ENCODE results near the gene PLCL1. TPM values are rescaled to one million over a fixed set of nuclear protein-coding genes. Genes with fewer than 3 reads are reported as not detected.

The PLCL1 gene
- total RNA-seq, 1 experiment from 2014 or later, result 0.07 TPM

DNA sequence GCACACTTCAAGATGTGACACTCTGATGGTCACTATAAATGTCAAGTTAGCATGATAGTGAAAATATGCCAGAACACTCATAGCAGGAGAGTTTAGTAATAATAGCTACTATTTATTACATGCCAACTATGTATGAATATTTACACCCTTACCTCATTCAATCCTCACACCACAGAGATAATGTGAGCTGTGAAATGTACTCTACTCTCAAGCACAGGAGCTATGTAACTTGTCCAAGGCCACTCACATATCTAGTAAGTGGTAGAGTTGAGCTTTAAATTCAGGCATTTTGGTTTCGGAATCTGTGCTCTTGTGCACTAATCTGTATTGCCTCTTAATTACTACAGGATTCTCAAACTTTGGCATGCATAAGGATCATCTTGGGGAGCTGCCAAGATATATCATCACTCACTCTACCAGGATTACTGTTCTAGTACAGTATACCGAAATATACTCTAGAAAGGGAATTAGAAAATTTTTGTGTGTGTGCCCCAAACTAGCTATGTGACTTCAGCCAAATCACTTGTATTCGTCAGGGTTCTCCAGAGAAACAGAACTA lies 154.3 kb downstream of the PLCL1 start:
- Mint-ChIP-seq H3K27me3 (ENCODE audit: unreplicated experiment) (no peaks in the 10 kb centered on the region), H3K4me3 (ENCODE audit: low read depth, unreplicated experiment) (no peak overlapping the region), H3K27ac (ENCODE audit: unreplicated experiment) (no peak overlapping the region), H3K36me3 (ENCODE audit: insufficient read depth, unreplicated experiment) (no peaks in the 10 kb centered on the region), H3K9me3 (ENCODE audit: low read depth, unreplicated experiment) (no peaks in the 10 kb centered on the region), H3K4me1 (ENCODE audit: low read depth, unreplicated experiment) (no peaks in the 10 kb centered on the region)
- TF ChIP-seq, protein P1, sequence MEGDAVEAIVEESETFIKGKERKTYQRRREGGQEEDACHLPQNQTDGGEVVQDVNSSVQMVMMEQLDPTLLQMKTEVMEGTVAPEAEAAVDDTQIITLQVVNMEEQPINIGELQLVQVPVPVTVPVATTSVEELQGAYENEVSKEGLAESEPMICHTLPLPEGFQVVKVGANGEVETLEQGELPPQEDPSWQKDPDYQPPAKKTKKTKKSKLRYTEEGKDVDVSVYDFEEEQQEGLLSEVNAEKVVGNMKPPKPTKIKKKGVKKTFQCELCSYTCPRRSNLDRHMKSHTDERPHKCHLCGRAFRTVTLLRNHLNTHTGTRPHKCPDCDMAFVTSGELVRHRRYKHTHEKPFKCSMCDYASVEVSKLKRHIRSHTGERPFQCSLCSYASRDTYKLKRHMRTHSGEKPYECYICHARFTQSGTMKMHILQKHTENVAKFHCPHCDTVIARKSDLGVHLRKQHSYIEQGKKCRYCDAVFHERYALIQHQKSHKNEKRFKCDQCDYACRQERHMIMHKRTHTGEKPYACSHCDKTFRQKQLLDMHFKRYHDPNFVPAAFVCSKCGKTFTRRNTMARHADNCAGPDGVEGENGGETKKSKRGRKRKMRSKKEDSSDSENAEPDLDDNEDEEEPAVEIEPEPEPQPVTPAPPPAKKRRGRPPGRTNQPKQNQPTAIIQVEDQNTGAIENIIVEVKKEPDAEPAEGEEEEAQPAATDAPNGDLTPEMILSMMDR (IDR thresholded peaks at IDR 0.05; ENCODE audit: unreplicated experiment), result no peak
- no peak for DNase-seq
- no TSS peak for BruUV-seq (replicated peaks)
- intact Hi-C loops (cut with micrococcal nuclease; ENCODE audit: unreplicated experiment), result no loop called here
- CTCF ChIA-PET, result interaction anchor here (0.8 kb wide), 1 partner anchor 12 kb away, joined by 3 read pairs; no protein-coding TSS in a partner anchor

DNA sequence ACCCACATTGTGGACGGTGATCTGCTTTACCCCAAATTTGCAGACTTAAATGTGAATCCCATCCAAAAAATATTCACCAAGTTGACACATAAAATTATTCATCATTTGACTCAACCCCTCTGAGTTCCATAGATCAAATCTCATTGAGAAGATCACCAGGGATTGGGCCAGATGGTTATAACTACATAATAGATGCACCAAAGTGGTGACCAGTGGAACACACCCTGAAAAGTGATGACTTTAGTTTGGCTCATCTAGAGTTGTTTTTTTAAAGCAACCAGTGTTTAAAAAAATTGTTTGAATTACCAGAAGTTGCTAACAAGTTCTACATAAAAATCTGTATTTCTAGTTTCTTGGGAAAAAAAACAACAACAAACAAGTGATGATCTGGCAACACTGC lies 155.0 kb downstream of the PLCL1 start:
- intact Hi-C loops (cut with micrococcal nuclease; ENCODE audit: unreplicated experiment), result no loop called here

DNA sequence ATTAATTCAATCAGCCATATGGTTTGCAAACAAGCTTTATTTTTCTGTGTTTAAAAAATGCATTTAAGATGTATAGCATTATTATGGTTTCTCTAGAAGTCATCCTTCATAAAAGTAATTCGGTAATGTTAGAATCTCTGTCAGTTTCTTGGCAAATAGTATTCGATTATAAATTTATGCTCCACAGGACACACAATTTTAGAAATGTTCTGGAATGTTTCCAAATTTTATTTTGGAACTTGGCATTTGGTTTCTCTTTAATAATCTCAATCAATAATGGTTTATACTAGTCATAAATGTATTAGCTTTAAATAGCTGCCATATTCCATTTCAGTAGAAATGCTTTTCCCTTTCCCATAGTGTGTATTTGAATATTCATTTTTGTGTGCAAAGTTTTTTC lies 156.4 kb downstream of the PLCL1 start:
- no TSS peak for BruUV-seq (replicated peaks)
- Mint-ChIP-seq H3K9me3 (ENCODE audit: low read depth, unreplicated experiment) (peaks cover 2% of the 10 kb centered on the region), H3K27ac (ENCODE audit: unreplicated experiment) (no peak overlapping the region), H3K4me3 (ENCODE audit: low read depth, unreplicated experiment) (no peak overlapping the region), H3K27me3 (ENCODE audit: unreplicated experiment) (no peaks in the 10 kb centered on the region), H3K36me3 (ENCODE audit: insufficient read depth, unreplicated experiment) (no peaks in the 10 kb centered on the region), H3K4me1 (ENCODE audit: low read depth, unreplicated experiment) (no peaks in the 10 kb centered on the region)
- TF ChIP-seq, protein P1 (IDR thresholded peaks at IDR 0.05; ENCODE audit: unreplicated experiment), result no peak
- intact Hi-C loops (cut with micrococcal nuclease; ENCODE audit: unreplicated experiment), result no loop called here
- CTCF ChIA-PET, result interaction anchor here (0.6 to 0.8 kb wide), 2 partner anchors 61 to 1449 kb away, joined by 3 to 5 read pairs; no protein-coding TSS in a partner anchor
- no peak for DNase-seq

More for the DNA sequence above, 155.0 kb downstream of the PLCL1 start:
- DNase-seq, result no peak
- H3K36me3 Mint-ChIP-seq (ENCODE audit: insufficient read depth, unreplicated experiment), result no peaks in the 10 kb centered on the region
- H3K9me3 Mint-ChIP-seq (ENCODE audit: low read depth, unreplicated experiment), result no peaks in the 10 kb centered on the region
- no peak overlapping the region for H3K4me3 Mint-ChIP-seq (ENCODE audit: low read depth, unreplicated experiment)
- TF ChIP-seq, protein P1 (IDR thresholded peaks at IDR 0.05; ENCODE audit: unreplicated experiment), result no peak
- no peaks in the 10 kb centered on the region for H3K27me3 Mint-ChIP-seq (ENCODE audit: unreplicated experiment)
- H3K27ac Mint-ChIP-seq (ENCODE audit: unreplicated experiment), result no peak overlapping the region
- no peaks in the 10 kb centered on the region for H3K4me1 Mint-ChIP-seq (ENCODE audit: low read depth, unreplicated experiment)
- BruUV-seq (replicated peaks), result no TSS peak
- CTCF ChIA-PET, result no interaction called here

DNA sequence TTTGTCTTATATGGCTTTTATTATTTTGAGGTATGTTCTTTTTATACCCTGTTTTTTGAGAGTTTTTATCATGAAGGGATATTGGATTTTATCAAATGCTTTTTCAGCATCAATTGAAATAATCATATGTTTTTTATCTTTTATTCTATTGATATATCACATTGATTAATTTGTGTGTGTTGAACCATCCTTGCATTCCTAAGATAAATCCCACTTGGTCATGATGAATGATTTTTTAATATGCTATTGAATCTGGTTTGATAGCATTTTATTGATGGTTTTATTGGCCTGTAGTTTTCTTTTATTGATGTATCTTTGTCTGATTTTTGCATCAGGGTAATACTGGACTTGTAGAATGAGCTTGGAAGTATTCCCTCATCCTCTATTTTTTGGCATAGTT lies 160.3 kb downstream of the PLCL1 start:
- peaks cover 2% of the 10 kb centered on the region for H3K9me3 Mint-ChIP-seq (ENCODE audit: low read depth, unreplicated experiment)
- intact Hi-C loops (cut with micrococcal nuclease; ENCODE audit: unreplicated experiment), result no loop called here
- H3K27me3 Mint-ChIP-seq (ENCODE audit: unreplicated experiment), result no peaks in the 10 kb centered on the region
- H3K4me3 Mint-ChIP-seq (ENCODE audit: low read depth, unreplicated experiment), result no peak overlapping the region
- TF ChIP-seq, protein P1 (IDR thresholded peaks at IDR 0.05; ENCODE audit: unreplicated experiment), result no peak
- CTCF ChIA-PET, result no interaction called here
- BruUV-seq (replicated peaks), result no TSS peak
- H3K4me1 Mint-ChIP-seq (ENCODE audit: low read depth, unreplicated experiment), result no peaks in the 10 kb centered on the region
- no peak overlapping the region for H3K27ac Mint-ChIP-seq (ENCODE audit: unreplicated experiment)
- no peak for DNase-seq
- no peaks in the 10 kb centered on the region for H3K36me3 Mint-ChIP-seq (ENCODE audit: insufficient read depth, unreplicated experiment)

All from Calu3 (cell line).